ENCODE data around the gene STRA6.

GRCh38 chr15:74199297-74199652 is 3.3 kb downstream of the STRA6 start:
- TF ChIP-seq CTCF (IDR thresholded peaks at IDR 0.05) (no peak), EZH2 (IDR thresholded peaks at IDR 0.05; ENCODE audit: borderline replicate concordance, insufficient read depth, low read depth, low read length, poor library complexity, severe bottlenecking) (no peak)
